HG03280 (cell line): Measurements from ENCODE around the gene S1PR2.
"Not testable (repeated sequence)": the region's sequence is repeated elsewhere in the genome, so short reads cannot be mapped to it uniquely, and the experiment has no call there.

Experiments used
- ATAC-seq: cut with Tn5 transposase; IDR thresholded peaks from one replicate; pipeline ENCODE4 v1.9.1; 2021; ENCODE audit warnings: mild to moderate bottlenecking, moderate library complexity; ENCODE audit not compliant: unreplicated experiment

Gene S1PR2

GRCh38 chr19:10226376-10227025 is 4.6 kb downstream of the S1PR2 start:
- no peak for ATAC-seq

- ATAC-seq: no peak
Observed at GRCh38 chr19:10226021-10226375, 5.1 kb downstream of the S1PR2 start.

DNA sequence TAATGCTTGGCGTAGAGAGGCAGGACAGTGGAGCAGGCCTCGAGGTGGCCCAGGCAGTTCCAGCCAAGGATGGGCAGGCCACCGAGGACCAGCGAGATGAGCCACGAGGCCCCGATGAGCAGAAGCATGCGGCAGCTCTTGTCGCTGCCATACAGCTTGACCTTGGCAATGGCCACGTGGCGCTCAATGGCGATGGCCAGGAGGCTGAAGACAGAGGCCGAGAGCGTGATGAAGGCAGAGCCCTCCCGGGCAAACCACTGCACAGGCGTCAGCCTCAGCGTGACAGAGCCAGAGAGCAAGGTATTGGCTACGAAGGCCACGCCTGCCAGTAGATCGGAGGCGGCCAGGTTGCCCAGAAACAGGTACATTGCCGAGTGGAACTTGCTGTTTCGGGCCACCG is 6.8 kb downstream of the S1PR2 start:
- ATAC-seq: no peak

DNA sequence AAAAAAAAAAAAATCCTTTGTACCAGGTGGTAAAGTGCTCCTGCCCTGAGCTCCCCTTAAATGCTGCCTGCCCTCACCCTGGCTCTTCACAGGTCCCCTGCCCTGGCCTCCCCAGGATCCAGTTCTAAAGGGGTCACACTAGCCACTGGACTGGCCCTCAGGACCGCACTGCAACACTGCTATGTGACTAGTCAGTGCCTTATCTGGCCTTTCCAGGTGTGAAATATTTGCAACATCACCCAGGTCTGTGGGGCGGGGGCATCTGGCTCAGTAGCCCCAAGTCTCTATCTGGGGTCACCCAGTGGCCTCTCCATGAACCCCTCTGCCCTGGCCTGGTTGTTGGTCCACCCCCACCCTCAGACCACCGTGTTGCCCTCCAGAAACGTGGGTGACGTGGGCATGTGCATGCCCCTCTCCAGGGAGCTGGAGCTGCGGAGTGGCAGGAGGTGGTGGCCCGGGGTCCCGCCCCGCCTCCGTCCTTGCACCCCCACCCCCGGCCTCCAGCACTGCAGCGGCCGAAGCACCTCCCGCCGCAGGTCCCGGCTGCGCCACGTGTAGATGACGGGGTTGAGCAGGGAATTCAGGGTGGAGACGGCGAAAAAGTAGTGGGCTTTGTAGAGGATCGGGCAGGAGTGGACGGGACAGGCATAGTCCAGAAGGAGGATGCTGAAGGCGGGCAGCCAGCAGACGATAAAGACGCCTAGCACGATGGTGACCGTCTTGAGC is 7.5 kb downstream of the S1PR2 start:
- ATAC-seq: no peak

GRCh38 chr19:10222201-10222890 is 8.8 kb downstream of the S1PR2 start:
- no peak for ATAC-seq

DNA sequence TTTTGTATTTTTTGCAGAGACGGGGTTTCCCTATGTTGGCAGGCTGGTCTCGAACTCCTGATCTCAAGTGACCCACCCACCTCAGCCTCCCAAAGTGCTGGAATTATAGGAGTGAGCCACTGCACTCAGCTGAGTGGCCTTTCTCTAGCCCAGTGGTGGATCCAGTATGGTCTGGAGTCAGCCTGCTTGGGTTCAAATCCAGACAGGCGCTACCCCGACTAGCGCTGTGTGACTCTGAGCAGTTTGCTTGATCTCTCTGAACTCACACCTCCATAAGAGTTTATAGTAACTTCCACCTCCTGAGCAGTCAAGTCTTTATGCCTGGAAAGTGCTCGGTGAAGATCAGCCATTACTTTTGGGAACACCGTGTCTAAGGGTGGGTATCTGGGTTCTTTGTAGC is 10.4 kb downstream of the S1PR2 start:
- ATAC-seq: no peak

DNA sequence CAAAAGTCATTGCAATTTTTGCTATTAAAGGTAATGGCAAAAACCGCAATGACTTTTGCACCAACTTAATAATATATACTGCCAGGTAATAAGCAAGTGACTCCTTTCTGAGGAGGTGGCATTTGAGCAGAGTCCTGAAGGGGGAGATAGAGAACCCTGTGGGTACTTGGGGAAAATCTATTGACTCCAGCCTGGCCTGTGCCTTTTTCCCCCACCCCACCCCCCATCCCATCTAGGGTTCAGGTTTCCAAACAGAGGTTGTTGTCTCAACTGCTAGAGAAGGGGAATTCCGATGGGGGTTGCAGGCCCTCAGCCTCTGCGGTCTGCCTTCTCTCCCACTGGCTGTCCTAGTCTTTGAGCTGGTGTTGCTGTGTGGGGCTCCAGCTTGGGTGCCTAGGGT is 11.5 kb downstream of the S1PR2 start:
- ATAC-seq: peak; percentile 61

DNA sequence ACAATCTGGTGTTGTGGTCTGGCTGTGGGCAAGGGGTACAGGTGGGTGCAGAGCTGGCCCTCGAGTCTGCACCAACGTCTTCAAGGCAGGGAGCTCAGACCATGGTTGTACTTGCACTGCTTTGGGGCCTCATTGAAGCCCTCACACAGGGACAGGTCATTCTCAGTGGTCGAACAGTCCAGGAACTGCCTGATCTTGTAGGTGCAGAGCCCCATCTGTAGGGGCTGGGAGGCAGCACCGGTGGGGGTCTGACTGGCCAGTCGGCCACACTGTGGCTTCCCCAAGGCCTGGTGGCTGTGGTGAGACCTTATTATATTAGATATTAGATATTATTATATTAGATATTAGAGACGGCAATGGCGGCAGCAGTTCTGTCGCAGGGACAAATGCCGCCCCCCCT is 14.0 kb downstream of the S1PR2 start:
- no peak for ATAC-seq

DNA sequence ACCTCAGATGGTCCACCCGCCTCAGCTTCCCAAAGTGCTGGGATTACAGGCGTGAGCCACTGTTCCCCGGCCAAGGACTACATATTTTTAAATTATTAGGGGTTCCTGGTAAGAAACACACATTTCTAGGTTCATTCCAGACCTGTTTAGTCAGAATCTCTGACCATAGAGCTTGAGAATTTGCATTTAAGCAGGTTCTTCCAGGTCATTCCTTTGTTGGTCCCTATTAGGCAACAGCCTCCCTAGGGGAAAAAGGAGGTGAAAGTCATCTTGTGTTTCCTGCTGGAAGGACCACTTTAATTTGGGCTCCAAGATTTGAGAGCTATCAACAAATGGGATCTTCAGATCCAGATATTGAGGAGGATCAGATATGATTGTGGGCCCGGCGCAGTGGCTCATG is 16.3 kb downstream of the S1PR2 start:
- no peak for ATAC-seq

DNA sequence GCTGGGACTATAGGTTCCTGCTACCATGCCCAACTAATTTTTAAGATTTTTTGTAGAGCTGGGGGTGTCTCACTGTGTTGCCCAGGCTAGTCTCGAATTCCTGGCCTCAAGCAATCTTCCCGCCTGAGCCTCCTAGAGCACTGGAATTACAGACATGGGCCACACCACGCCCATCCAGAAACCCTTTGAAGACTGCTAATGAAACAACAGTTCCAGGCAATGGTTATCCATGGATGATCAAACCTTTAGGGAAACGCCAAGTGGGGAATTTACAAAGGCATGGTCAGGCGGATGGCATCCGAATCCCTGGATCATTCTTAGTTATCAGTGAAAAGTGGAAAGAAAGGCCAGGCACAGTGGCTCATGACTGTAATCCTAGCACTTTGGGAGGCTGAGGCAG is 19.4 kb downstream of the S1PR2 start:
- no peak for ATAC-seq

GRCh38 chr19:10211061-10211460 is 20.1 kb downstream of the S1PR2 start:
- no peak for ATAC-seq

DNA sequence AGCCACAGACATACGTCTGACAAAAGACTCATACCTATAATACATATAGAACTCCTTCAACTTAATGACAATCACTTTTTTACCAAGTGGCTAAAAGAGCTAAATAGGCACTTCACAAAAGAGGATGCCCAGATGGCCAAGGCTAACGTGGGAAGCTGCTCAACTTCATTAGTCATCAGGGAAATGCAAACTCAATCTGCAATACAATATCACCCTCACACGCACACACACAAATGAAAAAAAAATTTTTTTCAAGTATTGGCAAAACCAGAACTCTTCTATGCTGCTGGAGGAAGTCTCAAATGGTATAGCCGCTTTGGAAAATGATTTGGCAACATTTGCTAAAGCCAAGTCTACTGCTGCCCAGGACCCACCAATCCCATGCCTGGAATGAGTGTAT is 21.8 kb downstream of the S1PR2 start:
- ATAC-seq: no peak

- no peak for ATAC-seq
Observed at GRCh38 chr19:10207026-10207425, 24.1 kb downstream of the S1PR2 start.

DNA sequence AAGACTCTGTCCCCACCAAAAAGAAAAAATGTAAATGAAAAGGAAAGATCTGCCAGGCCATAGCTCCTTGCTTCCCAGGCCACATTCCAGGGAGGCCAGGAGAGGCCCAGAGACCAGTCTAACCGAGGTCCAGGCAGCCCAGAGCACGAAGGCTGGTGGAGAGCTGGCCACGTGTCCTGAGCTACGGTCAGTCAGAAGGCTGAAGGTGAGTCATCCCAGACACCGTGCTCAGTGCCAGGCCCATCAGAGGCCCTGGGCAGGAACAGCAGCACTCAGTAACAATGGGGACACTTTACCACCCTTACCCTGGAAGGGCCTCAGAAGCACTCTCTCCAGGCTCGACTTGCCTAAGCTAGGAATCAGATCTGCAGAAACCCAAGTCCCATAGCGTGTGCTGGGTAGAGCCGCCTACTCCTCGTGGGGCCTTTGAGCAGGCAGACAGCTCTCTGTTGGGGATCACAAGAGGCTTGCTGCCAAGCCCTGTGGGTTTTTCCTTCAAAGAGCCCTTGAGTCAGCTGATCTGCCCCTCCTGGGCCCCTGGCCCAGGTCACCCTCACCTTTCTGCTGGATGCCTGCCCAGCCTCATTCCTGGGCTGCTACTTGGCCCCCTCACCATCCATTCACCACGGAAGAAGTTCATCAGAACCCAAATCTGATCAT is 24.8 kb downstream of the S1PR2 start:
- ATAC-seq: no peak

GRCh38 chr19:10205636-10206035 is 25.5 kb downstream of the S1PR2 start:
- ATAC-seq: no peak

GRCh38 chr19:10203686-10204085 is 27.4 kb downstream of the S1PR2 start:
- no peak for ATAC-seq

GRCh38 chr19:10201176-10201575 is 30.0 kb downstream of the S1PR2 start:
- ATAC-seq: no peak

- not testable (repeated sequence) for ATAC-seq
Observed at GRCh38 chr19:10200101-10200500, 31.0 kb downstream of the S1PR2 start.

DNA sequence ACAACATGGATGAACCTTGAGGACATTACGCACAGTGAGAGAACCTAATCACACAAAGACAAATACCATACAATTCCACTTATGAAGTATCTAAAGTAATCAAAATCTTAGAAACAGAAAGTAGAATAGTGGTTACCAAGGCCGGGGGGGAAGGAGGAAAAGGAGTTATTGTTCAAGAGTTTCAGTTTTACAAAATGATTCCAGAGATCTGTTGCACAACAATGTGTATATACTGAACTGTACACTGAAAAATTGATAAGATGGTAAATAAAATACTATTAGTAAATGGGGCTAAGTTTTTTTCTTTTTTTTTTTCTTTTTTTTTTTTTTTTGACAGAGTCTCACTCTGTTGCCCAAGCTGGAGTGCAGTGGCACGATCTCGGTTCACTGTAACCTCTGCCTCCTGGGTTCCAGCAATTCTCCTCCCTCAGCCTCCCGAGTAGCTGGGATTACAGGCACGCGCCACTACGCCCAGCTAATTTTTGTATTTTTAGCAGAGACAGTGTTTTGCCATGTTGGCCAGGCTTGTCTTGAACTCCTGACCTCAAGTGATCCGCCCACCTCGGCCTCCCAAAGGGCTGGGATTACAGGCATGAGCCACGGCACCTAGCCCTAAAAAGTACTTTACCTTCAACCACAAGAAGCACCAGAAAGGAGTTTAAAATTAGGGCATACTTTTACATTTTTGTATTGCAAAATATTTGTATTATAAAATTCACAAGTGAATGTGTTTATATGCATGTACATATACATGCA is 32.1 kb downstream of the S1PR2 start:
- not testable (repeated sequence) for ATAC-seq

DNA sequence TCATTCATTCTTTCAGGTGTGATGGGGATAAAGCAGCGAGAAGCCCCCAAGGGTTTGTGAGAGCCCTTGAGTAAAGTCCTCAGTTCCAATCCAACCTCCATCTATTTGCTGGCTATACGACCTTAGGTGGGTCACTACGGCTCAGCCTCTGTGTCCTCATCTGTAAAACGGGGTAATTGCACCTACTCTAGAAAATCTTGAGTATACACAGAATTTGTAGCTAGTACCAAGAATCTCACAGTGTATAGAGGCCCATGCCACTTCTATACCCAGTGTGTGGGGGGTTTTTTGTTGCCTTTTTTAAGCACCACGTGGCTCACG is 36.0 kb downstream of the S1PR2 start:
- peak; percentile 18 for ATAC-seq
